GM19043 (cell line): ENCODE results near the gene BTBD6.

Experiments used
- ATAC-seq: cut with Tn5 transposase; IDR thresholded peaks from one replicate; pipeline ENCODE4 v1.9.1; 2021; ENCODE audit warnings: low read depth; ENCODE audit not compliant: unreplicated experiment

Gene BTBD6

GRCh38 chr14:105248368-105249181 is at the start of gene BTBD6:
BTBD6 (plus strand) TSS chr14:105248533; CDS start chr14:105248712, 179 bp downstream.
- ATAC-seq, result peak; percentile 91

DNA sequence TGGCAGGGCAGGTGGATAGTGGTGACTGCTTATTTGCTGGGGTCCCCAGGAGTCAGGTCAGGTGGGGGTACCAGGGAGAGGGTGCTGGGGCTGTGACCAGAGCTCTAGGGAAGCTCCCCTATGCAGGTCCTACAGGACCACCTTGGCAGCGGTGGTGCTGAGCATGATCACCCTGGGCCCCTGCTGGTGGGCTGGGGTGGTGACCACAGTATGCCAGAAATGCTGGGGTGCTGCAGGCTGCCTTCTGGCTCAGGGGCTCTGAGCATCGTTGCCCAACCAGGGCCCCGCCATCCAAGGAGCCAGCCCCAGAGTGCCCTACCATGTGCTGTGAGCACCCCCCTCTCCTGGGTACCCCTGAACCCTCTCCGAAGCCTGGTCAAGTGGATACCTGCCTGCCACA is 49.7 kb upstream of the BTBD6 start:
- no peak for ATAC-seq

DNA sequence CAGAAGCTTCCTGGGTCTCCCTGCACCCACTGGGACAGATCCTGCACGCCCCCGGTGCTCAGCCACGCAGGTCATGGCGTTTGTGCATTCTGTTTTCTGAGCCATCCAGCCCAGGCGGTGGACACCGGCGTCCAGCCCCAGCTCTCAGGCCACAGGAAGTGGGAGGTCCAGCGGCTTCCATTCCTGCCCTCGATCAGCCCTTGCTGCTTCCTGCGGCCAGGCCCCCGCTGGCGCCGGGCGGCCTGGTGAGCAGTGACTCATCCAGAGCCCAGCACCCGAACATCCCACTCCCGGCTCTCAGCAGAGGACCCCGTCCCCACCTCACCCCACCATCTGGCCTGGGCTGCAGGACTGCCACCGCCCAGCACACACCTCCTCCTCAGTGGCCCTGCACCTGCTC is 49.2 kb upstream of the BTBD6 start:
- no peak for ATAC-seq

DNA sequence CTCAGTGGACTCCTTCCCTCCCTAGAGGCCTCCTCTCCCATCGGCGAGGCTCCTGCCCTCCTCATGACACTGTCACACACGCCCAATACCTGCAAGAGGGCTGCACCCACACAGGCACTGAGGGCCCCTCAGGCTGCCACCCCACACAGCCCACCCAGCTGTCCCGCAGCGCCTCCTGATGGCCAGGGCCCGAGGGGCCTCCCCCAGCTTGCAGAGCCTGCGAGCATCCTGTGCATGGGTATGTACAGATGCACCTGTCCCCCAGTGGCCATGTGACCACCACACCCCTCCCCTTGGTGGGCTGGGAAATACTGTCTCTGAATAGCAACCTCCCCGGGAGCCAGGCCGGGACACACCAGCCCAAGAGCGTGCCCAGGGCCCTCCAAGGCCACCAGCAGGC is 48.3 kb upstream of the BTBD6 start:
- ATAC-seq, result no peak

DNA sequence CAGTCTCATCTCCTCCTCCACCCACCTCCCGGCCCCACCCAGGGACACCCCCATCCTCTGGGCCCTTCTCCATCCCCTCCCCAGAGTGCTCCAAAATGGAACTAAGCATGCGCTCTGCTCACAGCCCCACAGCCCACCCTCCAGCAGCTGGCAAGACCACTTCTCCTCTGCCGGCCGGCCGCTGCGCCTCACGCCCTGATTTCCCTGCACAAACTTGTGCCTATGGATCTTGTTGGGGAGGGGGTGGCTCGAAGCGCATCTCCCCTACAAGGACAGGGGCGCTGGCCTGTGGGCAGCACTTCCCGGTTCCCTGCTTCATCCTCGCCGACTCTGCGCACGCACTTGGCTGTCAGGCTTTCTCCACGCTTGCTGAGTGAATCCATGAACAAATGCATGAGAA is 47.7 kb upstream of the BTBD6 start:
- ATAC-seq, result no peak

DNA sequence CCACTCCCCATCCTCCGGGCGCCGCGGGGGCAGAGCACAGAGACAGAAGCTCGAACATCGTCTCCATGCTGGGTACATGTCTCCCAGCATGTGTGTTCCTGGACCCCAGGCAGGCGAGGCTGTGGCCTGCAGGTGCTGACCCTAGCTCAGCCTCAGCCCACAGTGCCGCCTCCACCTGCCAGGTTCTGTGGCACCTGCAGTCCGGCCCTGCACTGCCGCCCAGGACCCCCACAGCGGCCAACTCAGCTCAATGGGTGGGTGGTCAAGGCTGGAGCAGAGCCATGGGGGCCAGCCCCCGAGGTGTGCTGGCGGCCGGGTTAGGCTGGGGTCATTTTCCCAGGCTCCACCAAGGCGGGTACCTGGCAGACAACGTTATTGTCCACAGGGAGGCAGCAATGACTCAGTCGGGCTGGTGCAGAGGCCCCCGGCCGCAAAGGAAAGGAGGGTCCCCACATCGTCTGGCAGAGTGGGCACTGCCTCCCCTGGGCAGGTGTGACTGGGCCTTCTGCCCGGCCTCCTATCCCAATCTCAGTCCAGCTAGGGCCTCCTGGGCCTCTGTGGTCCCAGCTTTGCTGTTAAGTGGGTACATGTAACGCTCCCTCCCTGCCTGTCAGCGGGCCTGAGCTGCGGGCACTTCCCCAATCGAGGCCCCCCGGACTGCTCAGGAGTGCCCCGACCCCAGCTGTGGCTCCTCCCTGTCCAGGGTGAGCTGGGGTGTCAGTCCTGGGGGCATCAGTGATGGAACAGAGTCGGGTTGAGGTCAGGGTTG is 47.0 kb upstream of the BTBD6 start:
- no peak for ATAC-seq

- ATAC-seq, result no peak
Measured at GRCh38 chr14:105201925-105202513, 46.3 kb upstream of the BTBD6 start.

GRCh38 chr14:105203057-105203531 is 45.2 kb upstream of the BTBD6 start:
- ATAC-seq, result no peak

- no peak for ATAC-seq
Measured at GRCh38 chr14:105203701-105204100, 44.6 kb upstream of the BTBD6 start.

GRCh38 chr14:105204206-105204930 is 44.0 kb upstream of the BTBD6 start:
- no peak for ATAC-seq

DNA sequence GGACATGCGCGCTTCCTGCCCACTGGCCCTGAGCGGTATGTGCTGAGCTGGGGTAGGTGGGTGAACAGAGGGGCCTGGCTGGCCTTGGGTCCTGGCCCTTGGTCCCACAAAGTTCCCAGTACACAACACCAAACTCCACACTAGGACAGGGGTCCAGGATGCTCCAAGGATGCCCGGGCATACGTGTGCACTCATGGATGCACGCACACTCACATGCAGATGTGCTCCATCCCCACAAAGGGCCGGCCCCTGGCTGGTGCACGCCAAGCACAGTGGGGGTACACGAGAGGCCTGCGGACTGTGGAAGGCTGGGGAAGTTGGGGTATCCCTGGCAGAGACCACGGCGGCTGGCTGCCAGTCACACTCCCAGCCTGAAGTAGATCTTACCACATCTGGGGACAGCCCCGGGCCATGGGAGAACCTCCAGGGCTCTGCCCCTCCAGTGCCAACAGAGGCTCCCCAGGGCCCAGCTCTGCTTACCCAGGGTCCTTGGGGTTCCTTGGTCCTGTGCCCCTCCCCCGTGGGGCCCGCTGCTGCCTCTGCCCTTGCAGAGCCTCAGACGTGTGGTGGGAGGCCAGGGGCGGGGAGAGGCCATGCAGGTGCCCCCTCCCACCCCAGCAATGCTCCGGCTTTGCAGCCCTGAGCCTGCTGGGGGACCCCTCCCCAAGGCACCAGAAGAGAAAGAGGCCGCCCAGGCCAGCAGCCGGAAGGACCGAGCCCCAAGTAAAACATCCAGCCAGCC is 43.2 kb upstream of the BTBD6 start:
- ATAC-seq, result no peak

DNA sequence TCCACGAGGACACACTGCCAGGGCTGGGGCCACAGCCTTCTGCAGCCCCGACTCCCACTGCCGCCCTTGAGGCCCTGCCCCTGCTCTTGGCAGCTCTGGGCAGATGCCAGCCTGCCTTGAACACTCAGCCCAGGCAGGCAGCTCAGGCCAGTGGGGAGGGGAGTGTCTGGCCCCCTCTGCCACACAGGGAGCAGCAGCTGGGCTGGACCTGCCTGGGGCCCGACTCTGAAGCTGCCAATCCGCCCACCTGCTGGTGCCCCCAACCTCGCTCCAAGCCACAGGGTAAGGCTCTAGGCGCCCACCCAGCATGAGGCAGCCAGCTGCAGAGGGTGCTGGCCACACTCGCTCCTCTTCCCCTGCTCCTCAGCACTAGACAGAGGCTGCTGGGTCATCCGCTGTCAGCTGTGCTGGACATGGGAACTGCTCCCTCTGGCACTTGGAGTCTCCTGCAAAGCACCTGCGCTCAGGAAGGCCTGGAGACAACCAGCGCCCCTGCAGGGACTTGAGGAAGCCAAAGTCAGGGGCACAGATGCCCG is 42.6 kb upstream of the BTBD6 start:
- ATAC-seq, result no peak

DNA sequence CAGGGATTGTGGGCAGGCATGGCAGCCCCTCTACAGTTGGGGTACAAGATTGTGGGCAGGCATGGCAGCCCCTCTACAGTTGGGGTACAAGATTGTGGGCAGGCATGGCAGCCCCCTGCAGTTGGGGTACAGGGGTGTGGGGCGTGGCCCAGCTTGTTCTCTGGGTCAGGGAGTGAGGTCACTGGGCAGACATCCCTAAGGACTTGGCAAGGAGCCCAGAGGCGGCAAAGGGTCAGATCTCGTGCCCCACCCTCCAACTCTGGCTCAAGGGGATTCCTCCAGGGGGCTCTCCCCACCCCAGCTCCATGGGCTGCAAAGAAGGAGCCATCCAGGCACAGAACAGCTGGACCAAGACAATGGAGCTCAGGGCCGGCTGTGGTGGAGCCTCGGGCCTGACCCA is 41.5 kb upstream of the BTBD6 start:
- ATAC-seq, result no peak

- no peak for ATAC-seq
Measured at GRCh38 chr14:105207460-105207901, 40.9 kb upstream of the BTBD6 start.

DNA sequence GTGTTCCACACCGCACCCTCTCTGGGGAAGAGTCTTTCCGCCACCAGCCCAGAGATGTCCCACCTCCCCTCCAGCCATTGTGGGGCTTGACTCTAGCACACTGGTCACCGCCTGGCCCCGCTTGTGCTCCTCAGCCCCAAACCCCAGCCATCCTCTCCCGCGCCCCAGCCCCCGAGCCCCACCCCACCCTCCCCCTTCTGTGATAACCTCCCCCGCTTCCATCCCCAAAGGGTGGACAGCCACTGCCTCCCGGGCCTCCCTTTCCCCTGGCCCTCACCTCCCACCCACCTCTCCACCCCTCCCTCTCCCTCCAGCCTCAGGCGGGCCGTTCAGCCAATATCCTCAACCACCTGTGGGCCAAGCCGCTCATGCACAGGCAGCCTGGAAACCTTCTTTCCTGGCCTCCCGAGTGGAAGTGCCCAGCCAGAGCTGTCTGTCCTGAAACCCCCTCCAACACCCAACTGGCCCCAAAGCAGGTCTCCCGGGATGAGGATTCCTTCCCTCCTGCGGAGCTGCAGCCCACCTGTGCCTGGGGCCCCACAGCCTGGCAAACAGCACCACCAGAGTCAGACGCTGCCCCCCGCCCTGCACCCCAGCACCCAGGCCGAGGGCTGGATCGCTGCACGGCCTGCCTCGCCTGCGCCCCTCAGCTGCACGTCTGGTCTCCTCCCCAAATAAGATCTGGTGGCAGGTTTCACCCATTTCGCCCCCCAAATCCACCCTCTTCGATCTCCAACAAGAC is 40.2 kb upstream of the BTBD6 start:
- no peak for ATAC-seq

DNA sequence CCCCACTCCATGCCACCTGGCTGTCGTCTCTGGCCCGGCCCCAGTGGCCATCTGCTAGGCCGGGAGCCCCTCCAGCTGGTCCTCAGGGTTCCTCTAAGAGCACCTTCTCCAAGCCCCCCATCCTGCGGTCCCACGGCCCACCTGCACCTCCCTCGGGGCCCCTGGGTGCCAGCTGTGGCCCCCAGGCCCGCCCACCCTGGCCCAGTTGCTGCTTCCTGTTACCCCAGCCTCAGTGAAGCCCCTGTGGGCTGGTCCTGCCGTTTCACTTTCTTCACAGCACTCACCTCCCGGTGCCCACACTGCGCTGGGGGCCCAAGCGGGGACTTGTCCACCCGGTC is 39.6 kb upstream of the BTBD6 start:
- ATAC-seq, result no peak

GRCh38 chr14:105209091-105209490 is 39.2 kb upstream of the BTBD6 start:
- no peak for ATAC-seq

DNA sequence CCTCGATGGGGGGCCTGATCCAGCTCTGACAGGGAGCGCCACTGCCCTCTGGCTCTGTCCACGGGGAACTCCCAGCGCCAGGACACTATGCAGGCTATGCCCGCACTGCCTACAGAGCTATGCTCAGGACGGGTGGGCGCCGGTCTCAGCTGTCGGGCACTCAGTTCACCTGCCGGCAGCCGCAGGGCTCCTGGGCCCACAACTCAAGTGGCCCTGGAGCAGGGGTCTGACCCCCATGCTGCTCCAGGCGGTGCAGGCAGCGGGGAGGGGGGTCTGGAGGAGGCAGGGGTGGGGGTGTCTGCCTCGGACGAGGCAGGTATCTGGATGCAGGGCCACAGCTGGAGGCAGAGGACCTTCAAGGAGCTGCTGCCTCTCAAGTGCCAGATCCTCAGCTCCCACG is 38.7 kb upstream of the BTBD6 start:
- ATAC-seq, result no peak
